Activated naive CD4-positive, alpha-beta T cell (primary cell): ENCODE measurements around the gene CTCF.

ENCODE experiments used
- DNase-seq, 4 experiments: peaks; one replicate each; lab custom pipeline; 2025; lab: John Stamatoyannopoulos, UW

Gene CTCF

DNA sequence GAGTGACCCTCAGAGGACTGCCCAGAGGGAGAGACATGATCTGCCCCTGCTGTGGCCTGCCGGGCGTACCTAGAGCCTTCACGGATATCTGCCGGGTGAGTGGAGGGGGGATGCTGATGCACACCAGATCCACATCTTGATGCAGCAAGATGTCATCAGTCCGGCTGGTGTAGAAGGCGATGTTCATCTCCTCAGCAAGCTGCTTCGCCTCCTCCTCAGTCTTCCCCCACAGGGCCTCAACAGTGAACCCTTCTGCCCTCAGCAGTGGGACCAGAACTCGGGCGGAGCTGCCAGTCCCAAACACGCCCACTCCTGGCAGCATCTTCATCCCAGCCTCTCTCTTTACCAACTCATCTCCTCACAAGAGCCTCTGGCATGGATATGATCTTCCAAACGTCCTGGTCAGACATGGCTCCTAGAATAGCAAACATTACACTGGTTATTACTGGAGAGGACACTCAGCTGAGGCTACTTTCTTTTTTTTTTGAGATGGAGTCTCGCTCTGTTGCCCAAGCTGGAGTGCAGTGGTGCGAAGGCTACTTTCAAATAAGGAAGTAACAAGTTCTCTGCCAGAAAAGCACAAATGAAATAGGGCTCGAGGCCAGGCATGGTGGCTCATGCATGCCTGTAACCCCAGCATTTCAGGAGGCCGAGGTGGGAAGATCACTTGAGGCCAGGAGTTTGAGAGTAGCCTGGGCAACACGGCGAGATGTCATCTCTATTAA is 123.2 kb downstream of the CTCF start:
- DNase-seq, result no peak
